Body of pancreas (tissue), 4 donors: ENCODE data around the gene POLR3K. TPM values are rescaled to one million over a fixed set of nuclear protein-coding genes. Genes with fewer than 3 reads are reported as not detected.
"Not testable (repeated sequence)": the region's sequence is repeated elsewhere in the genome, so short reads cannot be mapped to it uniquely, and the experiment has no call there.

Experiments used
- ATAC-seq: fragments of 150-250 bp; one replicate; pipeline ENCODE4 v1.9.1; 2016
- DNase-seq, 4 donors: peaks; one replicate each; pipeline ENCODE4 v3.0.0-alpha.2; 2019
- H3K27ac ChIP-seq, 4 donors: fragments of 200-600 bp; sonication (generic); 1 replicate in 3 of 4; 2 replicates in 1 of 4; pipeline versions ENCODE4 v1.5.1 to v1.6.1; 2016 to 2019; ENCODE audit warnings: mild to moderate bottlenecking in 1 of 4, mixed read lengths in 1 of 4, moderate library complexity in 1 of 4
- H3K27me3 ChIP-seq, 2 donors: fragments of 200-600 bp; sonication (generic); one replicate each; pipeline ENCODE4 v1.6.0; 2016; ENCODE audit warnings: mild to moderate bottlenecking in 1 of 2
- H3K36me3 ChIP-seq, 2 donors: fragments of 200-600 bp; sonication (generic); replicated peaks in 1 of 2; 2 replicates each; pipeline ENCODE4 v1.5.1; 2016; ENCODE audit warnings: low read depth in 2 of 2; ENCODE audit not compliant: insufficient read depth in 1 of 2
- H3K4me1 ChIP-seq: fragments of 200-600 bp; sonication (generic); one replicate; pipeline ENCODE4 v1.6.0; 2016
- H3K4me3 ChIP-seq, 2 donors: fragments of 200-600 bp; sonication (generic); 1 replicate in 1 of 2; 2 replicates in 1 of 2; pipeline ENCODE4 v1.5.1; 2016 to 2019
- H3K9me3 ChIP-seq, 3 donors: fragments of 200-600 bp; sonication (generic); 1 replicate in 2 of 3; 2 replicates in 1 of 3; pipeline ENCODE4 v1.5.1; 2016
- POLR2A ChIP-seq, 3 donors: fragments of 450-650 bp; IDR thresholded peaks; one replicate each; pipeline ENCODE4 v1.6.1; 2016; ENCODE audit warnings: antibody characterized with exemption in 3 of 3, mild to moderate bottlenecking in 2 of 3
- WGBS, 2 donors: methylation state at CpG; one replicate each; pipeline ENCODE4 v1.1.5; 2017; 5-methylcytosine and 5-hydroxymethylcytosine counted together
- intact Hi-C: fragments of 100-400 bp; cut with DNase I; formaldehyde crosslinking; loops from one replicate; pipeline ENCODE4 v1.15.1; 2023
- total RNA-seq, 2 donors: library from RNA; depleted of rRNA; stranded (reverse); fragments of >200 nt; gene quantifications; one replicate each; pipeline ENCODE4 v1.1.0, GENCODE V29; 2016
- TF ChIP-seq, protein P1 (sequence below), 7 experiments: fragments of 450-650 bp in 4 of 7; fragments of 200-600 bp in 3 of 7; sonication (generic) in 3 of 7; IDR thresholded peaks; one replicate each; pipeline ENCODE4 v1.5.1; 2016 to 2019; ENCODE audit warnings: antibody characterized with exemption in 7 of 7

Gene POLR3K
- total RNA-seq, 2 donors from 2014 or later = 2.6 to 5.6 TPM

DNA sequence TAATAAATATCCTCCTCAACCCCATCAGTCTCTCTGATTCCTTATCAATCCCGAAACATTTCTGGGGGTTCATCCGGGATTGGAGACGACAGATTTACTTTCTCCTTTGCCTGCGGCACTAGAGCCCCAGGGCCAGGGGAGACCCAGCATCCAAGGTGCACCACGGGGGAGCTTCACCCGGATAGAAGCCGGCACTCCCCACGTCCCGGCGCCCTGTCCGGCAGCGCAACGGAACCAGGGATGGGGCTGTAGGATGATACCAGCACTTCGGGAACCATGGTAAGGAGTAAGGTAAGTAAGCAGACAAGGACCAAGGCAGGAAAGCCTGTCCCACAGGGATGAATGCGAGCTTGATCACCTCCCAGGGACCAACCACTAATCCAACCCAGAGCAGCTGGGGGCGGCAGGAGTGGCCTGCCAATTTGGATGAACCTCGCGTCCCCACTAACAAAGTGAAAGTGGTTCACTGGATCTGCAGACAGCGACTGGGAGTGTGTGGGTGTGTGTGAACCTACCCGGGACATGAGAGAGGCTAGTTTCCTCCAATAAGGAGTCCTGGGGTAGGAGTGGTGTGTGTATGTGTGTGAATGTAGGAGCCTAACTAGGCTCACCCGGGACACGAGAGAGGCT is 11.9 kb downstream of the POLR3K start:
- peak in 1 of 4 donors; percentile 8 for DNase-seq
- peaks cover 0 to 2% of the 10 kb centered on the region in 2 donors for H3K36me3 ChIP-seq
- TF ChIP-seq, protein P1, sequence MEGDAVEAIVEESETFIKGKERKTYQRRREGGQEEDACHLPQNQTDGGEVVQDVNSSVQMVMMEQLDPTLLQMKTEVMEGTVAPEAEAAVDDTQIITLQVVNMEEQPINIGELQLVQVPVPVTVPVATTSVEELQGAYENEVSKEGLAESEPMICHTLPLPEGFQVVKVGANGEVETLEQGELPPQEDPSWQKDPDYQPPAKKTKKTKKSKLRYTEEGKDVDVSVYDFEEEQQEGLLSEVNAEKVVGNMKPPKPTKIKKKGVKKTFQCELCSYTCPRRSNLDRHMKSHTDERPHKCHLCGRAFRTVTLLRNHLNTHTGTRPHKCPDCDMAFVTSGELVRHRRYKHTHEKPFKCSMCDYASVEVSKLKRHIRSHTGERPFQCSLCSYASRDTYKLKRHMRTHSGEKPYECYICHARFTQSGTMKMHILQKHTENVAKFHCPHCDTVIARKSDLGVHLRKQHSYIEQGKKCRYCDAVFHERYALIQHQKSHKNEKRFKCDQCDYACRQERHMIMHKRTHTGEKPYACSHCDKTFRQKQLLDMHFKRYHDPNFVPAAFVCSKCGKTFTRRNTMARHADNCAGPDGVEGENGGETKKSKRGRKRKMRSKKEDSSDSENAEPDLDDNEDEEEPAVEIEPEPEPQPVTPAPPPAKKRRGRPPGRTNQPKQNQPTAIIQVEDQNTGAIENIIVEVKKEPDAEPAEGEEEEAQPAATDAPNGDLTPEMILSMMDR (IDR thresholded peaks at IDR 0.05) = no peak
- TF ChIP-seq POLR2A (IDR thresholded peaks at IDR 0.05) = no peak
- H3K4me3 ChIP-seq = no peak overlapping the region
- no peaks in the 10 kb centered on the region for H3K9me3 ChIP-seq
- no peaks in the 10 kb centered on the region for H3K4me1 ChIP-seq
- no peaks in the 10 kb centered on the region for H3K27me3 ChIP-seq
- intact Hi-C loops = no loop called here
- ATAC-seq = no peak
- no peak overlapping the region for H3K27ac ChIP-seq
- 88 to 89% methylated on average over 19 to 22 of the region's 22 CpGs for WGBS, 2 donors

DNA sequence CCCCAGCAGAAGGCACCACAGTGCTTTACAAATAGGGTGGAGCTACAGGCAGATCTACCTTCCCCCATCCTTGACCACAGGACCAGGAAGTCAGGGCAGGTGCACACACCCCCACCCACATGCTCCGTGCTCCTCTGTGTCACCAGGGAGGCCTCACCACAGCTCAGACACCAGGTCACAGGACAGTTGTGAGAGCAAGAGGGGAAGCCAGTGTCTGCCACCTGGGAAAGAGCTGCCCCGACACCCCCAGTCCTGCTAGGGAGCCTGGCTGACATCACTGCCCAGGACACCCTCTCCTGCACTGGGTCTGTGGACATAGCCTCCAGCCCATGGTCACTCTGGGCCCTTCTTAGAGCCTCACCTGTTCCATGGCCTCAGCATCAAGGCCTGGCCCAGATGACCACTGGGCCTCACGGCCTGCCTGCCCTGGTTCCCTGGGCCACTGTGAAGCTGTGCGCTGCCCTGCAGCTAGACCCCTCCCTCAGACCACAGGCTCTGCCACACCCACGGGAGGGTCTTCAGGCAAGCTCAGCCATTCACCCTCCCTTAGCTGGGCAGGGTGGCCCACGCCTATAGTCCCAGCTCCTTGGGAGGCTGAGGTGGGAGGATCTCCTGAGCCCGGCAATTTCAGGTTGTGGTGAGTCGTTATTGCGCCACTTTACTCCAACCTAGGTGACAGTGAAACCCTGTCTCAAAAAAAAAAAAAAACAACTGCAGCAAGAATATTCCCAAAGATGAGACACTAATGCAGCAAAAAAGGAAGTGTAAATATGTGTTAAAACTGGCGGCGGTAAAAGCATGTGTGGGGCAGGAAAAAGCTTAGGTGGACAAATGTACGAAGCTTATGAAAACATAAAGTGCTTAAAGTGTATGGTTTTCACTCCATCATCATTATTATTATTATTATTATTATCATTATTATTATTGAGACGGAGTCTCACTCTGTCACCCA is 14.2 kb downstream of the POLR3K start:
- WGBS, 2 donors = 81 to 91% methylated on average over 8 to 13 of the region's 13 CpGs

DNA sequence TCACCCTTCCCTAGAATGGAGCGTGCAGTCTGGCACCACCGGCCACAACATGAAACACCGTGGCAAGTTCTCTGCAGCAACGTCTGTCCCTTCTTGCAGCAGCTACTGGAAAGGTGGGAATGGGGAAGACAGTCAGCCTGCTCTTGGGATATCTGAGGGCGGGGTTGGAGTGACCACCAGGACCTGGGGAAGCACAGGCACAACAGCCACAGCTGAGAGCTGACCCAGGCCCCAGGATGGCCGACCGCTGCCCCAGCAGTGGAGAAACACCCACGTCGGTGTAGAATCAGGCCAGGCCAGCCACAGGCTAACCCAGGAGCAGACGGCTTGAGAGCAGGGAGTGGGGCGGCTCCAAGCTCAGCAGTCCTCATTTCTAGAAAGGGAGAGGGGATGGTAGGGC is 15.2 kb downstream of the POLR3K start:
- H3K4me1 ChIP-seq, H3K9me3 ChIP-seq, H3K27me3 ChIP-seq, H3K27ac ChIP-seq, H3K4me3 ChIP-seq, intact Hi-C loops, H3K36me3 ChIP-seq, DNase-seq, ATAC-seq: not testable (repeated sequence)
- WGBS, 2 donors = 82 to 94% methylated on average over 11 of the region's 11 CpGs

More for the DNA sequence above, 14.2 kb downstream of the POLR3K start:
- intact Hi-C loops = no loop called here
- Histone ChIP-seq H3K27ac (no peak overlapping the region), H3K9me3 (no peaks in the 10 kb centered on the region), H3K36me3 (no peaks in the 10 kb centered on the region), H3K4me3 (no peak overlapping the region), H3K27me3 (no peaks in the 10 kb centered on the region), H3K4me1 (no peaks in the 10 kb centered on the region)
- no peak for ATAC-seq
- DNase-seq = peak in 2 of 4 donors; percentile 21 to 28
- TF ChIP-seq, protein P1 (IDR thresholded peaks at IDR 0.05) = no peak

DNA sequence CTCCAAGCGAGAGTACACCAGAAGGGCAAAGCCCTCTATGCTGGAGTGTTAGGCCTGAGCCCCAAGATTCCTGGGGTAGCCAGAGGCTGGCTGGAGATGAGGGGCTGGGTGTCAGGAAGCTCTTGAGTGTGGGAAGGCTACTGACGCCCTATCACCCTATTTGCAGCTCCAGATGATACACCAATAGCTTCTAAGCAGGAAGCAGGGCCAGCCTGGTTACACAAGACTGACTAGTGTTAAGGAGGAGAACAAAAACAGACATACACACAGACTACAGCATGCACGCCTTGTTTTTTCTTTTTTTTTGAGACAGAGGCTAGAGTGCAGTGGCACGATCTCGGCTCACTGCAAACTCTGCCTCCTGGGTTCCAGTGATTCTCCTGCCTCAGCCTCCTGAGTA is 15.9 kb downstream of the POLR3K start:
- Histone ChIP-seq H3K27ac (no peak overlapping the region), H3K4me1 (no peaks in the 10 kb centered on the region), H3K27me3 (no peaks in the 10 kb centered on the region), H3K36me3 (no peaks in the 10 kb centered on the region), H3K9me3 (no peaks in the 10 kb centered on the region), H3K4me3 (no peak overlapping the region)
- ATAC-seq (no peak), DNase-seq (peak in 1 of 4 donors; percentile 6)
- intact Hi-C loops = no loop called here
- WGBS, 2 donors = 91 to 92% methylated on average over 5 of the region's 5 CpGs
- TF ChIP-seq POLR2A (IDR thresholded peaks at IDR 0.05) = no peak
- TF ChIP-seq, protein P1 (IDR thresholded peaks at IDR 0.05) = no peak

DNA sequence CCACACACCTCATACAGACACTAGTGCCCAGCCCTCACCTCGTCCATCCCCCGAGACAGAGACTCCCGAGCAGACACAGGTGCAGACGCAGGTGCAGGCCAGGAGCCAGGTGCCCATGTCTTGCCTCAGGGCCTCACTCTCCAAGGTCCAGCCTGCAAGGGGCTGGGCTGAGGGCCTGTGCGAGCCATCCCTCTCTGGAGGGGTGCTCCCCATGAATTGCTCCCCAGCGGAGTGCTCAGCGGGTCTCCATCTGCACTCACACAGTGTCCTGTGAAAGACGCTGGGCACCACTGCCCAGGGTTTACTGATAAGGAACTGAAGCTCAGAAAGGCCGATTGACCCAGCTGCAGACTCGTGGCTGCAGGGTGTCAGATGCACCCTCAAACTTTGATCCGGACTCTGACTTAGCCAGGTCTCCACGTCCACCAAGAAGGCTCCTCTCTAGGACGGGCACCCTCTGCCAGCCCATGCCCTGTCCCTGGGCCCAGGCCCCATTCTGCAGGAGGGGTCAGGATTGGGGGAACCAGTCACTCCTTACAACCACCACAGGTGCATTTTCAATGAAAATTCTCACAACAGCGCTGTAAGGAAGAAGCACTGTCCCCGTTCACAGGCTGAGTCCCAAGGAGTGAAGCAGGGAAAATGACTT is 16.9 kb downstream of the POLR3K start:
- TF ChIP-seq, protein P1 (IDR thresholded peaks at IDR 0.05) = no peak
- no peak for TF ChIP-seq POLR2A (IDR thresholded peaks at IDR 0.05)
- DNase-seq (peak in 1 of 4 donors; percentile 8), ATAC-seq (peak; percentile 39)
- intact Hi-C loops = no loop called here
- Histone ChIP-seq H3K27me3 (no peaks in the 10 kb centered on the region), H3K36me3 (no peaks in the 10 kb centered on the region), H3K4me1 (no peaks in the 10 kb centered on the region), H3K4me3 (no peak overlapping the region), H3K9me3 (no peaks in the 10 kb centered on the region), H3K27ac (no peak overlapping the region)
- 69 to 77% methylated on average over 11 to 15 of the region's 15 CpGs for WGBS, 2 donors
